ENCODE measurements around the gene ROR1.

Gene ROR1

DNA sequence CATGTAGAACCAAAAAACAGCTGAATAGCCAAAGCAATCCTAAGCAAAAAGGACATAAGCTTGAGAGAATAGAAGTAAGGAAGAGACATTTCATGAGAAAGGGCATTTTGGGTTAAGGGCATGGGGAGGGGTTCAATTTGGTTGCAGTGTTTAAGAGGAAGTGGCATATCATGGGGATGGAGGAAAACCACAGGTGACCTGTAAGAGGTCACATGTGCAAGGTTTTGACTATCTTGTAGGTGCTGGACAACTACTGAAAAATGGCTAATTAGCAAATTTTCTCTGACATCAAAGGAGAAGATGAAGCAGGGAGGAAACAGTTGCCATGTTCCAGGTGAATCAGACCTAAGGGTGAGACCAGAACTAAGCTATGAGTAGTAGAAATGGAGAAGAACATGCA lies 31.3 kb upstream of the ROR1 start:
- Histone ChIP-seq H3K4me1 (ENCODE audit: insufficient read depth, low read length) (no peaks in the 10 kb centered on the region), H3K36me3 (ENCODE audit: insufficient read depth, low read length) (no peaks in the 10 kb centered on the region), H3K9ac (ENCODE audit: low read depth, low read length) (no peak overlapping the region), H3K9me3 (ENCODE audit: insufficient read depth, low read length, severe bottlenecking) (no peaks in the 10 kb centered on the region), H4K20me1 (ENCODE audit: insufficient read depth, low read length) (no peaks in the 10 kb centered on the region), H3K27me3 (ENCODE audit: insufficient read depth, low read length, poor library complexity) (no peaks in the 10 kb centered on the region), H2AFZ (ENCODE audit: low read depth, low read length) (no peak overlapping the region), H3K27ac (ENCODE audit: low read length) (no peak overlapping the region), H3K4me2 (ENCODE audit: insufficient read depth, low read length) (no peak overlapping the region), H3K4me3 (ENCODE audit: low read depth in 1 of 2, low read length in 2 of 2) (no peak overlapping the region), H3K79me2 (ENCODE audit: insufficient read depth, low read length) (no peaks in the 10 kb centered on the region)
- DNase-seq (no peak), ATAC-seq (ENCODE audit: insufficient read depth, low read depth) (no peak)
- TF ChIP-seq, protein P1, sequence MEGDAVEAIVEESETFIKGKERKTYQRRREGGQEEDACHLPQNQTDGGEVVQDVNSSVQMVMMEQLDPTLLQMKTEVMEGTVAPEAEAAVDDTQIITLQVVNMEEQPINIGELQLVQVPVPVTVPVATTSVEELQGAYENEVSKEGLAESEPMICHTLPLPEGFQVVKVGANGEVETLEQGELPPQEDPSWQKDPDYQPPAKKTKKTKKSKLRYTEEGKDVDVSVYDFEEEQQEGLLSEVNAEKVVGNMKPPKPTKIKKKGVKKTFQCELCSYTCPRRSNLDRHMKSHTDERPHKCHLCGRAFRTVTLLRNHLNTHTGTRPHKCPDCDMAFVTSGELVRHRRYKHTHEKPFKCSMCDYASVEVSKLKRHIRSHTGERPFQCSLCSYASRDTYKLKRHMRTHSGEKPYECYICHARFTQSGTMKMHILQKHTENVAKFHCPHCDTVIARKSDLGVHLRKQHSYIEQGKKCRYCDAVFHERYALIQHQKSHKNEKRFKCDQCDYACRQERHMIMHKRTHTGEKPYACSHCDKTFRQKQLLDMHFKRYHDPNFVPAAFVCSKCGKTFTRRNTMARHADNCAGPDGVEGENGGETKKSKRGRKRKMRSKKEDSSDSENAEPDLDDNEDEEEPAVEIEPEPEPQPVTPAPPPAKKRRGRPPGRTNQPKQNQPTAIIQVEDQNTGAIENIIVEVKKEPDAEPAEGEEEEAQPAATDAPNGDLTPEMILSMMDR (IDR thresholded peaks at IDR 0.05; ENCODE audit: borderline replicate concordance, extremely low read depth, low read length, poor library complexity, severe bottlenecking): no peak
- TF ChIP-seq EZH2 (IDR thresholded peaks at IDR 0.05; ENCODE audit: borderline replicate concordance, low read depth, low read length, severe bottlenecking): no peak

DNA sequence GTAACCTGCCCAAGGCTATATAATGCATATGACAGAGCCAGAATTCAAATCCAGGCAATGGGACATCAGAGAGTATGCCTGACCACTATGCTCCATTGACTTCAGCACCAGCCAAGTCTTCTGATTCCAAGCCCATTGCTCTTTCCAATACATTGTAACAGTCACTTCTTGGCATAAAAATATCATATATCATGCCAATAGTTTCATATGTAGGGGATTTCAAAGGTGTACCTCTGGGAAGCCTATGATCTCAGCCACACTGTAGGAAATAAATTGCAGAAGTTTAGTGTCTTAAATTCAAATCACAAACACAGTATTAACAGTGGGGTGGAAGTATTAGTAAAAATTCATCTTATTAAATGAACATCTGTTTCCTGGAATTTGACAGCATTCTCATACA lies 30.0 kb upstream of the ROR1 start:
- DNase-seq (no peak), ATAC-seq (ENCODE audit: insufficient read depth, low read depth) (no peak)
- Histone ChIP-seq H3K4me2 (ENCODE audit: insufficient read depth, low read length) (no peak overlapping the region), H3K79me2 (ENCODE audit: insufficient read depth, low read length) (no peaks in the 10 kb centered on the region), H3K4me1 (ENCODE audit: insufficient read depth, low read length) (no peaks in the 10 kb centered on the region), H3K9ac (ENCODE audit: low read depth, low read length) (no peak overlapping the region), H3K4me3 (ENCODE audit: low read depth in 1 of 2, low read length in 2 of 2) (no peak overlapping the region), H3K27me3 (ENCODE audit: insufficient read depth, low read length, poor library complexity) (no peaks in the 10 kb centered on the region), H2AFZ (ENCODE audit: low read depth, low read length) (no peak overlapping the region), H4K20me1 (ENCODE audit: insufficient read depth, low read length) (no peaks in the 10 kb centered on the region), H3K36me3 (ENCODE audit: insufficient read depth, low read length) (no peaks in the 10 kb centered on the region), H3K9me3 (ENCODE audit: insufficient read depth, low read length, severe bottlenecking) (no peaks in the 10 kb centered on the region), H3K27ac (ENCODE audit: low read length) (no peak overlapping the region)
- TF ChIP-seq, protein P1 (IDR thresholded peaks at IDR 0.05; ENCODE audit: borderline replicate concordance, extremely low read depth, low read length, poor library complexity, severe bottlenecking): no peak
- no peak for TF ChIP-seq EZH2 (IDR thresholded peaks at IDR 0.05; ENCODE audit: borderline replicate concordance, low read depth, low read length, severe bottlenecking)

DNA sequence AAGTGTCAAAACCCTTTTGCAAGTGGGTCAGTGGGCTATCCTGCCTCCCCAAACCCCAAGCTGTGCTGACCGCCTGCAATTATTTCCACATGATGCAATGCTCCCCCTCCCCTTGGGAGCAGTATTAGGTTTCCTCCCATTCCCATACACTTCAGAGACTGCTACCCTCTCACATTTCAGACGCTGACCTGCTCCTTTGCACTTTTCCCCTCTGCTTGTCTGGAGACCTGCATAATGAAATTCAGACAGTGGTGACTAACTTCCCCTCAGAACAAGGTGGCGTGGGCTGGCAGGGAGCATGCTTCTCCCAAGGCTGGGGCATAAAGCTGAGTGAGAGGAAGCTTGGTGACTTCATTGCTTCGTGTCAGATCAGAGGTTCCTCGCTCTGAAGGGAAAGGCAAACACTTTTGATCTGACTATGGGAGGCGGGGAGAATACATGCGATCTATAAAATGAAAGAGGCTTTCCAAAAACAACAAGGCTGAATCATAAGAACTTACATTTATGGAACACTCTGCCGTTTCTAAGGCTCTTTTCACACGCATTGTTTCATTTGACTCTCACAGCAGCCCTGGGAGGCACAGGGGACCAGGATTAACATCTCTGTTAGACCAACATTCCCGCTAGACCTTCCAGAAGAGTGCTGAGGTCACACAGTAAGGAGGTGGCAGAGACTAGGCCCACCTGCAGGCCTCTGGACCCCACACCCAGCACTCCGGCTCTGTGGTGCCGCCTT lies 27.5 kb upstream of the ROR1 start:
- H3K27me3 ChIP-seq (ENCODE audit: insufficient read depth, low read length, poor library complexity): no peaks in the 10 kb centered on the region
- no peaks in the 10 kb centered on the region for H3K36me3 ChIP-seq (ENCODE audit: insufficient read depth, low read length)
- H3K9ac ChIP-seq (ENCODE audit: low read depth, low read length): no peak overlapping the region
- no peak overlapping the region for H3K27ac ChIP-seq (ENCODE audit: low read length)
- H3K9me3 ChIP-seq (ENCODE audit: insufficient read depth, low read length, severe bottlenecking): no peaks in the 10 kb centered on the region
- no peaks in the 10 kb centered on the region for H4K20me1 ChIP-seq (ENCODE audit: insufficient read depth, low read length)
- ATAC-seq (ENCODE audit: insufficient read depth, low read depth): no peak
- no peaks in the 10 kb centered on the region for H3K79me2 ChIP-seq (ENCODE audit: insufficient read depth, low read length)
- DNase-seq: no peak
- no peak overlapping the region for H3K4me2 ChIP-seq (ENCODE audit: insufficient read depth, low read length)
- TF ChIP-seq, protein P1 (IDR thresholded peaks at IDR 0.05; ENCODE audit: borderline replicate concordance, extremely low read depth, low read length, poor library complexity, severe bottlenecking): no peak
- TF ChIP-seq EZH2 (IDR thresholded peaks at IDR 0.05; ENCODE audit: borderline replicate concordance, low read depth, low read length, severe bottlenecking): no peak
- no peak overlapping the region for H2AFZ ChIP-seq (ENCODE audit: low read depth, low read length)
- no peaks in the 10 kb centered on the region for H3K4me1 ChIP-seq (ENCODE audit: insufficient read depth, low read length)
- no peak overlapping the region for H3K4me3 ChIP-seq (ENCODE audit: low read depth in 1 of 2, low read length in 2 of 2)
